PC-9 (cell line): ENCODE data around the gene FBLIM1. TPM values are rescaled to one million over a fixed set of nuclear protein-coding genes. Genes with fewer than 3 reads are reported as not detected.
"Not testable (repeated sequence)": the region's sequence is repeated elsewhere in the genome, so short reads cannot be mapped to it uniquely, and the experiment has no call there.

Experiments
- BruUV-seq: library from RNA; stranded (reverse); fragments of 400-500 nt; replicated peaks from 2 replicates; lab custom pipeline; 2021; lab: Mats Ljungman, UMichigan
- CTCF ChIA-PET: fragments of 300-600 bp; sonication (Branson Sonifier 250); formaldehyde crosslinking; loops from one replicate; lab custom pipeline; 2022; ENCODE audit warnings: antibody characterized with exemption; lab: Charles Lee
- POLR2A ChIA-PET: fragments of 300-600 bp; sonication (Branson Sonifier 250); formaldehyde crosslinking; loops from one replicate; lab custom pipeline; 2022; ENCODE audit warnings: antibody characterized with exemption; ENCODE audit not compliant: unreplicated experiment; lab: Charles Lee
- DNase-seq, 2 experiments: peaks; one replicate each; pipeline versions ENCODE4 v3.0.0 to v3.0.0-alpha.2; 2015 to 2022; ENCODE audit warnings: mixed read lengths in 1 of 2
- H2AFZ ChIP-seq: fragments of 200-600 bp; sonication (generic); 2 replicates; pipeline ENCODE4 v1.8.1; 2017; ENCODE audit warnings: antibody characterized with exemption
- H3F3A ChIP-seq: fragments of 200-600 bp; sonication (generic); 2 replicates; pipeline ENCODE4 v1.8.1; 2017; ENCODE audit warnings: antibody characterized with exemption, mild to moderate bottlenecking, low read depth; ENCODE audit not compliant: insufficient read depth
- H3K27ac ChIP-seq: fragments of 200-600 bp; sonication (generic); 2 replicates; pipeline ENCODE4 v1.6.1; 2016; ENCODE audit warnings: mixed run types
- H3K27me3 ChIP-seq: fragments of 200-600 bp; sonication (generic); 2 replicates; pipeline ENCODE4 v1.6.1; 2016; ENCODE audit warnings: low read depth, mixed run types; ENCODE audit not compliant: insufficient read depth
- H3K36me3 ChIP-seq: fragments of 200-600 bp; sonication (generic); 2 replicates; pipeline ENCODE4 v1.6.1; 2016; ENCODE audit warnings: low read depth, mixed run types
- H3K4me1 ChIP-seq: fragments of 200-600 bp; sonication (generic); replicated peaks from 2 replicates; pipeline ENCODE4 v1.6.1; 2016; ENCODE audit warnings: mixed run types; ENCODE audit not compliant: insufficient read depth
- H3K4me2 ChIP-seq: fragments of 200-600 bp; sonication (generic); 2 replicates; pipeline ENCODE4 v1.6.1; 2017; ENCODE audit warnings: mixed run types
- H3K4me3 ChIP-seq: fragments of 200-600 bp; sonication (generic); 2 replicates; pipeline ENCODE4 v1.6.1; 2016; ENCODE audit warnings: mixed run types
- H3K79me2 ChIP-seq: fragments of 200-600 bp; sonication (generic); 2 replicates; pipeline ENCODE4 v1.6.1; 2017; ENCODE audit warnings: low read depth, mixed run types
- H3K9me2 ChIP-seq: fragments of 200-600 bp; sonication (generic); 2 replicates; pipeline ENCODE4 v1.8.1; 2017; ENCODE audit warnings: mild to moderate bottlenecking; ENCODE audit not compliant: insufficient read depth
- H3K9me3 ChIP-seq: fragments of 200-600 bp; sonication (generic); 2 replicates; pipeline ENCODE4 v1.8.1; 2016; ENCODE audit warnings: low read depth; ENCODE audit not compliant: insufficient read depth
- H4K20me1 ChIP-seq: fragments of 200-600 bp; sonication (generic); 2 replicates; pipeline ENCODE4 v1.8.1; 2017; ENCODE audit not compliant: insufficient read depth
- EZH2 ChIP-seq: fragments of 200-600 bp; sonication (generic); IDR thresholded peaks from 2 replicates; pipeline ENCODE4 v1.8.0; 2017; ENCODE audit warnings: antibody characterized with exemption, low read depth
- intact Hi-C: fragments of 100-400 bp; cut with micrococcal nuclease; formaldehyde crosslinking; loops from one replicate; pipeline ENCODE4 v1.10.0; 2022; ENCODE audit not compliant: unreplicated experiment
- total RNA-seq: library from RNA; stranded (reverse); gene quantifications from 2 replicates; pipeline ENCODE4 v1.2.3, GENCODE V29; 2021
- TF ChIP-seq, protein P1 (sequence below): fragments of 200-600 bp; sonication (generic); conservative IDR thresholded peaks from 2 replicates; pipeline ENCODE4 v1.6.1; 2017; ENCODE audit warnings: mixed run types, antibody characterized with exemption, mild to moderate bottlenecking, moderate library complexity

The FBLIM1 gene
- total RNA-seq, 1 experiment from 2014 or later = 57.2 TPM

DNA sequence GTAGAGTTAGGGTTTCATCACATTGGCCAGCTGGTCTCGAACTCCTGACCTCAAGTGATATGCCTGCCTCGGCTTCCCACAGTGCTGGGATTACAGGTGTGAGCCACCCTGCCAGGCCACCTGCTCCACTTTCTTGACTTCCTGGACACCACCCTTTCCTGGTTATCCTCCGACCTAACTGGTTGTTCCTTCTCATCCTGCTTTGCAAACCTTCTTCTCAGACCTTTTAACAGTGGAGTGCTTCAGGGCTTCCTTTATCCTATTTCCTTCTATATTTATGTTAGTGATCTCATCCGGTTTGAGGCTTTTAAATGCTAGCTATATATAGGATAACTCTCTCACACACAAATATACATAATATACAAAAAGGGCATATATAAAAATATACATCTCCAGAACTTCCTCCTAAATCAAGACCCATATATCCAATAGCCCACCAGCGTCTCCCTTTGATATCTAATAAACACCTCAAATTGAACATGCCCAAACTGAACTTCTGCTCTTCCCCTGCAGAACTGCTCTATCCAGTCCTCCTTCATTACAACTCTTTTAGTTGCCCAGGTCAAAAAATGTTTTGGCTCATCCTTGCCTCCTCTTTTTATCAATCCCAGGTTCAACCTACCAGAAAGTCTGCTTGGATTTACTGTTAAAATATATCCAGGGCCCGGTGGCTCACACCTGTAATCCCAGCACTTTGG is 68.4 kb downstream of the FBLIM1 start:
- Histone ChIP-seq H3K4me2 (no peak overlapping the region), H4K20me1 (no peaks in the 10 kb centered on the region), H3K9me2 (no peaks in the 10 kb centered on the region), H3F3A (peaks cover 23% of the 10 kb centered on the region; the same call in 1 of the 2 replicates), H3K27ac (peak overlapping the region; percentile 23), H3K79me2 (0 out of 2 replicates have a peak, but pooled peaks cover 5% of the 10 kb centered on the region), H3K4me1 (peaks cover 10% of the 10 kb centered on the region), H3K9me3 (no peaks in the 10 kb centered on the region), H3K36me3 (no peaks in the 10 kb centered on the region), H2AFZ (no peak overlapping the region), H3K4me3 (no peak overlapping the region), H3K27me3 (no peaks in the 10 kb centered on the region)
- ChIA-PET POLR2A (no interaction called here), CTCF (no interaction called here)
- BruUV-seq = no TSS peak
- TF ChIP-seq EZH2 = no peak
- TF ChIP-seq, protein P1, sequence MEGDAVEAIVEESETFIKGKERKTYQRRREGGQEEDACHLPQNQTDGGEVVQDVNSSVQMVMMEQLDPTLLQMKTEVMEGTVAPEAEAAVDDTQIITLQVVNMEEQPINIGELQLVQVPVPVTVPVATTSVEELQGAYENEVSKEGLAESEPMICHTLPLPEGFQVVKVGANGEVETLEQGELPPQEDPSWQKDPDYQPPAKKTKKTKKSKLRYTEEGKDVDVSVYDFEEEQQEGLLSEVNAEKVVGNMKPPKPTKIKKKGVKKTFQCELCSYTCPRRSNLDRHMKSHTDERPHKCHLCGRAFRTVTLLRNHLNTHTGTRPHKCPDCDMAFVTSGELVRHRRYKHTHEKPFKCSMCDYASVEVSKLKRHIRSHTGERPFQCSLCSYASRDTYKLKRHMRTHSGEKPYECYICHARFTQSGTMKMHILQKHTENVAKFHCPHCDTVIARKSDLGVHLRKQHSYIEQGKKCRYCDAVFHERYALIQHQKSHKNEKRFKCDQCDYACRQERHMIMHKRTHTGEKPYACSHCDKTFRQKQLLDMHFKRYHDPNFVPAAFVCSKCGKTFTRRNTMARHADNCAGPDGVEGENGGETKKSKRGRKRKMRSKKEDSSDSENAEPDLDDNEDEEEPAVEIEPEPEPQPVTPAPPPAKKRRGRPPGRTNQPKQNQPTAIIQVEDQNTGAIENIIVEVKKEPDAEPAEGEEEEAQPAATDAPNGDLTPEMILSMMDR = no peak
- DNase-seq = peak in 1 of 2 experiments; percentile 45
- intact Hi-C loops = no loop called here

DNA sequence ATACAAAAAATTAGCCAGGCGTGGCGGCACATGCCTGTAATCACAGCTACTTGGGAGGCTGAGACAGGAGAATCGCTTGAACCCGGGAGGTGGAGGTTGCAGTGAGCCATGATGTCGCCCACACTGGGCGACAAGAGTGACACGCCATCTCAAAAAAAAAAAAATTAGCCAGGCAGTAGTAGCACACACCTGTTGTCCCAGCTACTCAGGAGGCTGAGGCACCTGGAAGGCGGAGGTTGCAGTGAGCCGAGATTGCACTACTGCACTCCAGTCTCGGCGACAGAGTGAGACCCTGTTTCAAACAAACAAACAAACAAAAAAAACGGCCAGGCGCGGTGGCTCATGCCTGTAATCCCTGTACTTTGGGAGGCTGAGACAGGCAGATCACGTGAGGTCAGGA is 69.0 kb downstream of the FBLIM1 start:
- H3K4me2 ChIP-seq, BruUV-seq, POLR2A ChIA-PET, H3K9me3 ChIP-seq, H3K9me2 ChIP-seq, H2AFZ ChIP-seq, intact Hi-C loops, DNase-seq, H4K20me1 ChIP-seq, H3K4me3 ChIP-seq, H3K27me3 ChIP-seq, CTCF ChIA-PET, H3K36me3 ChIP-seq: not testable (repeated sequence)
- Histone ChIP-seq H3K4me1 (peaks cover 13% of the 10 kb centered on the region), H3K79me2 (peaks cover 11% of the 10 kb centered on the region), H3K27ac (0 out of 2 replicates have a peak overlapping the region, but pooled peaks have one; percentile 23), H3F3A (peaks cover 28% of the 10 kb centered on the region; the same call in 1 of the 2 replicates)

DNA sequence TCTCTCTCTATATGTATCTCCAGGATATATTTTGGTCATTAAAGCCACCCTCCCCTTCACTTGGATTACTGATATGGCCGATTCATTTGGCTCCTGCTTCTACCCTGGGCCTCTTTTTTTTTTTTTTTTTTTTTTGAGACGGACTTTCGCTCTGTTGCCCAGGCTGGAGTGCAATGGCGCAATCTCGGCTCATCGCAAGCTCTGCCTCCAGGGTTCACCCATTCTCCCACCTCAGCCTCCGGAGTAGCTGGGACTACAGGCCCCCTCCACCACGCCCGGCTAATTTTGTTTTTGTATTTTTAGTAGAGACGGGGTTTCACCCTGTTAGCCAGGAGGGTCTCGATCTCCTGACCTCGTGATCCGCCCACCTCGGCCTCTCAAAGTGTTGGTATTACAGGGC is 70.3 kb downstream of the FBLIM1 start:
- BruUV-seq, H3K4me2 ChIP-seq: not testable (repeated sequence)
- CTCF ChIA-PET = interaction anchor here (1.2 kb wide), 1 partner anchor 13 kb away, joined by 4 read pairs; no protein-coding TSS in a partner anchor

DNA sequence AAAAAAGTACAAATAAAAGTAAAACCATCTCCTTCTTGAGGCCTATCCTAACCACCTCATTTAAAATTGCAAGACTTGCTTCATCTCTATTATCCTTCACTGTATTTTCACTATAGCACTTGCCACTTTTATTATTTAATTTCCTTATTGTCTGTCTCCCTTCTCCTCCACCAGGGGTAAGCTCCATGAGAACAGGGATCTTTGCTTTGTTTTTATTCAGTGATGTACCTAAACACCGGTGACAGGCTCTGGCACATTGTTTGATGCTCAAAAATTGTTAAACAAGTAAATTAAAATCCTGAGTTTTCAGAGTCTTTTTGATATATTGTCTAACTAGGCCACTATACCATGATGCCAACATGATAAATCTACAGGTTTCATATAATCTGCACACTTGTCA is 71.7 kb downstream of the FBLIM1 start:
- TF ChIP-seq, protein P1 = no peak
- TF ChIP-seq EZH2 = no peak
- H3K27me3 ChIP-seq = no peaks in the 10 kb centered on the region
- peaks cover 17% of the 10 kb centered on the region for H3K4me1 ChIP-seq
- peaks cover 20% of the 10 kb centered on the region for H3K79me2 ChIP-seq
- no TSS peak for BruUV-seq
- H2AFZ ChIP-seq = no peak overlapping the region
- POLR2A ChIA-PET = no interaction called here
- H3F3A ChIP-seq = peaks cover 44% of the 10 kb centered on the region
- H3K4me2 ChIP-seq = no peak overlapping the region
- no peaks in the 10 kb centered on the region for H3K9me3 ChIP-seq
- CTCF ChIA-PET = interaction anchor here (1.2 kb wide), 1 partner anchor 14 kb away, joined by 4 read pairs; no protein-coding TSS in a partner anchor
- peak overlapping the region; percentile 17; the same call in 1 of the 2 replicates for H3K27ac ChIP-seq
- intact Hi-C loops = no loop called here
- no peaks in the 10 kb centered on the region for H3K36me3 ChIP-seq
- H3K4me3 ChIP-seq = no peak overlapping the region
- H4K20me1 ChIP-seq = no peaks in the 10 kb centered on the region
- no peak for DNase-seq
- no peaks in the 10 kb centered on the region for H3K9me2 ChIP-seq

More for the DNA sequence above, 70.3 kb downstream of the FBLIM1 start:
- POLR2A ChIA-PET, H3K27ac ChIP-seq, DNase-seq, H2AFZ ChIP-seq, H3K36me3 ChIP-seq, intact Hi-C loops, H3K4me3 ChIP-seq, H4K20me1 ChIP-seq, H3K9me2 ChIP-seq, H3K9me3 ChIP-seq, H3K27me3 ChIP-seq: not testable (repeated sequence)
- peaks cover 19% of the 10 kb centered on the region for H3K79me2 ChIP-seq
- peaks cover 17% of the 10 kb centered on the region for H3K4me1 ChIP-seq
- H3F3A ChIP-seq = peaks cover 36% of the 10 kb centered on the region
